Endothelial cell of umbilical vein (primary cell): ENCODE results near the gene TMCO6. TPM values are rescaled to one million over a fixed set of nuclear protein-coding genes. Genes with fewer than 3 reads are reported as not detected.
A peak's percentile ranks its signal among the peaks of the same experiment; 100 is the strongest.

Experiments used
- BruUV-seq: library from RNA; stranded (reverse); fragments of 400-500 nt; replicated peaks from 2 replicates; lab custom pipeline; 2021; lab: Mats Ljungman, UMichigan
- CTCF ChIA-PET: fragments of 300-600, 350-600 bp; sonication (Branson Sonifier 250); formaldehyde crosslinking; loops from one replicate; lab custom pipeline; 2021; ENCODE audit warnings: antibody characterized with exemption, inconsistent platforms; lab: Charles Lee
- POLR2A ChIA-PET: fragments of 300-600, 350-600 bp; sonication (Branson Sonifier 250); formaldehyde crosslinking; loops from one replicate; lab custom pipeline; 2021; ENCODE audit warnings: antibody characterized with exemption, inconsistent platforms; lab: Charles Lee
- DNase-seq: peaks from one replicate; pipeline ENCODE4 v3.0.0-alpha.2; 2011; ENCODE audit warnings: low read depth, low spot score
- FAIRE-seq: peaks from 2 replicates; lab custom pipeline; 2011; peaks lifted over from hg19 to GRCh38; lab: Jason Lieb, UNC
- H2AFZ ChIP-seq: 2 replicates; pipeline ENCODE4 v1.6.0; 2012; ENCODE audit warnings: low read depth, low read length, control low read depth, inconsistent platforms
- H3K27ac ChIP-seq: 2 replicates; pipeline ENCODE4 v1.5.1; 2011; ENCODE audit warnings: low read depth, mild to moderate bottlenecking, control low read depth, low read length, moderate library complexity; ENCODE audit not compliant: insufficient read depth
- H3K27me3 ChIP-seq, 2 experiments: 2 replicates each; pipeline versions ENCODE4 v1.6.0 to v1.6.1; 2011; ENCODE audit warnings: low read length in 2 of 2, mixed read lengths in 1 of 2; ENCODE audit not compliant: control insufficient read depth in 2 of 2, insufficient read depth in 2 of 2
- H3K36me3 ChIP-seq, 2 experiments: 2 replicates in 1 of 2; 3 replicates in 1 of 2; pipeline ENCODE4 v1.5.1; 2011; ENCODE audit warnings: low read length in 2 of 2, mild to moderate bottlenecking in 1 of 2, moderate library complexity in 1 of 2; ENCODE audit not compliant: control insufficient read depth in 2 of 2, insufficient read depth in 2 of 2; ENCODE audit errors: extremely low read depth in 1 of 2
- H3K4me1 ChIP-seq: 3 replicates; pipeline ENCODE4 v1.5.1; 2011; ENCODE audit warnings: mild to moderate bottlenecking, low read length; ENCODE audit not compliant: control insufficient read depth, insufficient read depth; ENCODE audit errors: extremely low read depth
- H3K4me2 ChIP-seq: 2 replicates; pipeline ENCODE4 v1.6.1; 2011; ENCODE audit warnings: low read length, control low read depth, mixed read lengths; ENCODE audit not compliant: insufficient read depth
- H3K4me3 ChIP-seq, 3 experiments: fragments of 200-600 bp in 1 of 3; sonication (generic), shearing (Covaris generic) in 1 of 3; replicated peaks in 1 of 3; 2 replicates each; pipeline ENCODE4 v1.5.1; 2011 to 2016; ENCODE audit warnings: control low read depth in 3 of 3, low read length in 3 of 3, mild to moderate bottlenecking in 2 of 3, inconsistent platforms in 1 of 3, low read depth in 1 of 3, moderate library complexity in 1 of 3; ENCODE audit not compliant: insufficient read depth in 1 of 3
- H3K79me2 ChIP-seq: 2 replicates; pipeline ENCODE4 v1.6.0; 2012; ENCODE audit warnings: low read length, inconsistent platforms; ENCODE audit not compliant: control insufficient read depth, insufficient read depth
- H3K9ac ChIP-seq: replicated peaks from 2 replicates; pipeline ENCODE3; 2011; ENCODE audit warnings: low read length, control low read depth; ENCODE audit not compliant: insufficient read depth; ENCODE audit errors: extremely low read depth
- H3K9me1 ChIP-seq: replicated peaks from 3 replicates; pipeline ENCODE4 v1.6.0; 2011; ENCODE audit warnings: mild to moderate bottlenecking, low read length; ENCODE audit not compliant: control insufficient read depth, insufficient read depth; ENCODE audit errors: extremely low read depth
- H3K9me3 ChIP-seq: replicated peaks from 2 replicates; pipeline ENCODE4 v1.5.1; 2012; ENCODE audit warnings: low read length, inconsistent platforms; ENCODE audit not compliant: control insufficient read depth, insufficient read depth
- H4K20me1 ChIP-seq: replicated peaks from 2 replicates; pipeline ENCODE3; 2011; ENCODE audit warnings: mild to moderate bottlenecking, low read length; ENCODE audit not compliant: control insufficient read depth, insufficient read depth; ENCODE audit errors: extremely low read depth
- CTCF ChIP-seq, 2 donors: IDR thresholded peaks; 1 replicate in 1 of 2; 2 replicates in 1 of 2; pipeline ENCODE4 v1.5.1; 2011; ENCODE audit warnings: low read length in 2 of 2, mild to moderate bottlenecking in 2 of 2, moderate library complexity in 2 of 2, control low read depth in 1 of 2, inconsistent platforms in 1 of 2, low read depth in 1 of 2; ENCODE audit not compliant: insufficient read depth in 1 of 2; ENCODE audit errors: extremely low read depth in 1 of 2
- EZH2 ChIP-seq: IDR thresholded peaks from 2 replicates; pipeline ENCODE4 v1.6.1; 2012; ENCODE audit warnings: borderline replicate concordance, low read depth, mild to moderate bottlenecking, moderate library complexity, low read length, inconsistent platforms; ENCODE audit not compliant: severe bottlenecking
- FOS ChIP-seq: IDR thresholded peaks from 2 replicates; pipeline ENCODE4 v1.6.1; 2011; ENCODE audit warnings: mild to moderate bottlenecking, low read length, moderate library complexity, borderline replicate concordance; ENCODE audit not compliant: insufficient read depth
- GATA2 ChIP-seq: IDR thresholded peaks from 2 replicates; pipeline ENCODE4 v1.7.0; 2011; ENCODE audit warnings: low read depth, mild to moderate bottlenecking, moderate library complexity, mixed read lengths, low read length; ENCODE audit not compliant: insufficient read length, insufficient read depth
- JUN ChIP-seq: IDR thresholded peaks from 2 replicates; pipeline ENCODE4 v1.6.1; 2011; ENCODE audit warnings: borderline replicate concordance, low read depth; ENCODE audit not compliant: insufficient read length, insufficient read depth
- MAX ChIP-seq: IDR thresholded peaks from 2 replicates; pipeline ENCODE4 v1.6.1; 2011; ENCODE audit not compliant: insufficient read depth, insufficient read length
- MYC ChIP-seq: IDR thresholded peaks from one replicate; pipeline ENCODE4 v1.6.1; 2011; ENCODE audit warnings: mild to moderate bottlenecking, low read depth, low read length
- POLR2A ChIP-seq: IDR thresholded peaks from 2 replicates; pipeline ENCODE4 v1.6.1; 2012; ENCODE audit warnings: low read depth, mild to moderate bottlenecking, control low read depth, low read length
- POLR2AphosphoS5 ChIP-seq: IDR thresholded peaks from 2 replicates; pipeline ENCODE4 v1.6.1; 2012; ENCODE audit warnings: low read depth, mild to moderate bottlenecking, control low read depth, low read length, moderate library complexity; ENCODE audit not compliant: insufficient read depth
- dilution Hi-C: fragments of 300-500 bp; cut with MboI; formaldehyde crosslinking; loops from one replicate; pipeline ENCODE4 v1.15.0; 2019; ENCODE audit warnings: low sequenced_read_pairs; ENCODE audit not compliant: extremely low pct_ligation_motif_present
- intact Hi-C: fragments of 100-400 bp; cut with micrococcal nuclease; formaldehyde crosslinking; loops from one replicate; pipeline ENCODE4 v1.10.0; 2022
- polyA plus RNA-seq, 4 experiments: library from polyadenylated mRNA; depleted of rRNA in 3 of 4; stranded (reverse) in 3 of 4; unstranded in 1 of 4; fragments of >200 nt; gene quantifications; 2 replicates each; pipeline versions ENCODE4 v1.2.1 to v1.2.3, GENCODE V29; 2011 to 2012; ENCODE audit warnings: missing spikeins in 1 of 4
- total RNA-seq: library from RNA; stranded (reverse); gene quantifications from 2 replicates; pipeline ENCODE4 v1.2.3, GENCODE V29; 2021

Gene TMCO6
- total and polyA plus RNA-seq, 2 donors (not counting 3 experiments of a cell fraction or from before 2014, with no cell fraction given) = 22.0 to 23.7 TPM

- Histone ChIP-seq H3K9me3 (no peaks in the 10 kb centered on the region), H3K36me3 (peaks cover 14 to 37% of the 10 kb centered on the region in 2 experiments), H3K9me1 (no peaks in the 10 kb centered on the region), H3K4me2 (peak overlapping the region; percentile 47), H3K9ac (no peak overlapping the region), H3K27me3 (no peaks in the 10 kb centered on the region), H3K4me1 (peaks cover 3% of the 10 kb centered on the region), H4K20me1 (no peaks in the 10 kb centered on the region), H2AFZ (peak overlapping the region; percentile 57), H3K27ac (no peak overlapping the region), H3K79me2 (no peaks in the 10 kb centered on the region), H3K4me3 (peak overlapping the region in 1 of 3 experiments; percentile 6)
- intact Hi-C loops (no loop called here), dilution Hi-C loops (no loop called here)
- CTCF ChIA-PET = no interaction called here
- FAIRE-seq = peak; percentile 65
- DNase-seq = peak; percentile 31
- TF ChIP-seq FOS = no peak
- no peak for TF ChIP-seq POLR2A
- no peak for TF ChIP-seq MAX
- TF ChIP-seq GATA2 = no peak
- TF ChIP-seq JUN = no peak
- TF ChIP-seq CTCF (IDR thresholded peaks at IDR 0.05; ENCODE audit: extremely low read depth in 1 of 2, insufficient read depth in 1 of 2, low read depth in 1 of 2, low read length in 2 of 2) = no peak
- no peak for TF ChIP-seq POLR2AphosphoS5
- no peak for TF ChIP-seq EZH2
- no peak for TF ChIP-seq MYC
- POLR2A ChIA-PET = no interaction called here
- no TSS peak for BruUV-seq
Observed at GRCh38 chr5:140672455-140673186, 33.4 kb downstream of the TMCO6 start.
